NCI-H2107 treated with DMSO at 0.1 percent for 48 hours (cell line): ENCODE results near the gene LETM1.

Source experiments
- DNase-seq: peaks from one replicate; lab custom pipeline; 2025; ENCODE audit not compliant: unreplicated experiment; lab: John Stamatoyannopoulos, UW

Gene LETM1

GRCh38 chr4:1856071-1856942 lies at the start of gene LETM1:
TSS of gene LETM1 (minus strand) at chr4:1856156. CDS start at chr4:1855950, 206 bp downstream.
- peak; percentile 64 for DNase-seq

GRCh38 chr4:1904042-1904441 lies 48.1 kb upstream of the LETM1 start:
- no peak for DNase-seq

- no peak for DNase-seq
These were observed 47.1 kb upstream of the LETM1 start for GRCh38 chr4:1903035-1903434.

- DNase-seq: no peak
These were observed 46.3 kb upstream of the LETM1 start for GRCh38 chr4:1902243-1902642.

- DNase-seq: no peak
These were observed 45.2 kb upstream of the LETM1 start for GRCh38 chr4:1901127-1901526.

- no peak for DNase-seq
These were observed 44.7 kb upstream of the LETM1 start for GRCh38 chr4:1900624-1901023.

- DNase-seq: no peak
These were observed 44.1 kb upstream of the LETM1 start for GRCh38 chr4:1900087-1900433.

GRCh38 chr4:1899149-1900086 lies 43.5 kb upstream of the LETM1 start:
- peak; percentile 5 for DNase-seq

GRCh38 chr4:1898681-1899080 lies 42.7 kb upstream of the LETM1 start:
- no peak for DNase-seq

- DNase-seq: no peak
These were observed 42.1 kb upstream of the LETM1 start for GRCh38 chr4:1898007-1898406.

- no peak for DNase-seq
These were observed 40.7 kb upstream of the LETM1 start for GRCh38 chr4:1896658-1896991.

- no peak for DNase-seq
These were observed 40.2 kb upstream of the LETM1 start for GRCh38 chr4:1895971-1896657.

- DNase-seq: no peak
These were observed 35.1 kb upstream of the LETM1 start for GRCh38 chr4:1890979-1891570.

- DNase-seq: no peak
These were observed 31.1 kb upstream of the LETM1 start for GRCh38 chr4:1887052-1887451.

- no peak for DNase-seq
These were observed 29.5 kb upstream of the LETM1 start for GRCh38 chr4:1885414-1885813.

- no peak for DNase-seq
These were observed 27.6 kb upstream of the LETM1 start for GRCh38 chr4:1883583-1883982.

- DNase-seq: no peak
These were observed 26.9 kb upstream of the LETM1 start for GRCh38 chr4:1882850-1883271.

GRCh38 chr4:1880332-1880731 lies 24.4 kb upstream of the LETM1 start:
- DNase-seq: no peak

GRCh38 chr4:1879485-1879884 lies 23.5 kb upstream of the LETM1 start:
- DNase-seq: no peak

- DNase-seq: no peak
These were observed 18.2 kb upstream of the LETM1 start for GRCh38 chr4:1874201-1874600.

GRCh38 chr4:1873776-1874175 lies 17.8 kb upstream of the LETM1 start:
- DNase-seq: no peak
